IMR-90 (cell line): ENCODE results near the gene PDGFA. TPM values are rescaled to one million over a fixed set of nuclear protein-coding genes. Genes with fewer than 3 reads are reported as not detected.

Source experiments
- ATAC-seq: fragments of 200-7000 bp; cut with Tn5 transposase; 2 replicates; pipeline ENCODE4 v1.9.1; 2020; ENCODE audit warnings: low read depth, mild to moderate bottlenecking, moderate library complexity
- BruUV-seq: library from RNA; stranded (reverse); fragments of 400-500 nt; replicated peaks from 2 replicates; lab custom pipeline; 2021; lab: Mats Ljungman, UMichigan
- CTCF ChIA-PET: fragments of 300-600 bp; formaldehyde crosslinking; extraction: SDS; loops from one replicate; lab custom pipeline; 2021; ENCODE audit warnings: antibody characterized with exemption; lab: Yijun Ruan, JAX
- POLR2A ChIA-PET: fragments of 300-600 bp; sonication (Branson Sonifier 250); formaldehyde crosslinking; loops from one replicate; lab custom pipeline; 2022; ENCODE audit warnings: antibody characterized with exemption; ENCODE audit not compliant: unreplicated experiment; lab: Charles Lee
- DNase-seq: peaks from one replicate; pipeline ENCODE4 v3.0.0; 2013
- H2AFZ ChIP-seq: replicated peaks from 2 replicates; pipeline ENCODE3; 2013; ENCODE audit warnings: low read length, mild to moderate bottlenecking; ENCODE audit not compliant: poor library complexity
- H2AK5ac ChIP-seq: 2 replicates; pipeline ENCODE4 v1.6.1; 2013; ENCODE audit warnings: low read depth, low read length, inconsistent platforms
- H2AK9ac ChIP-seq: replicated peaks from 2 replicates; pipeline ENCODE3; 2013; ENCODE audit warnings: mild to moderate bottlenecking, low read depth, low read length, moderate library complexity; ENCODE audit not compliant: poor library complexity
- H2BK120ac ChIP-seq: 2 replicates; pipeline ENCODE4 v1.6.1; 2013; ENCODE audit warnings: low read depth, low read length, inconsistent platforms
- H2BK15ac ChIP-seq: 3 replicates; pipeline ENCODE4 v1.6.1; 2013; ENCODE audit warnings: low read depth, low read length, inconsistent platforms
- H2BK20ac ChIP-seq: 2 replicates; pipeline ENCODE4 v1.6.1; 2013; ENCODE audit warnings: low read depth, mild to moderate bottlenecking, inconsistent platforms, low read length, moderate library complexity
- H2BK5ac ChIP-seq: 2 replicates; pipeline ENCODE4 v1.6.1; 2013; ENCODE audit warnings: mild to moderate bottlenecking, low read depth, low read length, inconsistent platforms; ENCODE audit not compliant: poor library complexity, severe bottlenecking
- H3K14ac ChIP-seq: replicated peaks from 2 replicates; pipeline ENCODE4 v1.6.1; 2013; ENCODE audit warnings: low read depth, low read length, inconsistent platforms
- H3K18ac ChIP-seq: 2 replicates; pipeline ENCODE4 v1.6.1; 2013; ENCODE audit warnings: low read depth, low read length, control low read depth
- H3K23ac ChIP-seq: 2 replicates; pipeline ENCODE4 v1.6.1; 2013; ENCODE audit warnings: low read depth, low read length, inconsistent platforms
- H3K27ac ChIP-seq: 2 replicates; pipeline ENCODE4 v1.5.1; 2013; ENCODE audit warnings: mild to moderate bottlenecking, control low read depth, low read length; ENCODE audit not compliant: insufficient read depth
- H3K27me3 ChIP-seq: 2 replicates; pipeline ENCODE4 v1.6.1; 2013; ENCODE audit warnings: low read length; ENCODE audit not compliant: control insufficient read depth, insufficient read depth
- H3K36me3 ChIP-seq: 2 replicates; pipeline ENCODE4 v1.6.1; 2013; ENCODE audit warnings: low read length, mixed read lengths; ENCODE audit not compliant: control insufficient read depth, insufficient read depth
- H3K4ac ChIP-seq: 2 replicates; pipeline ENCODE4 v1.6.1; 2013; ENCODE audit warnings: low read depth, low read length, inconsistent platforms
- H3K4me1 ChIP-seq: 2 replicates; pipeline ENCODE4 v1.6.1; 2013; ENCODE audit warnings: low read length, mixed read lengths; ENCODE audit not compliant: control insufficient read depth, insufficient read depth
- H3K4me2 ChIP-seq: 2 replicates; pipeline ENCODE4 v1.6.1; 2013; ENCODE audit warnings: low read depth, mild to moderate bottlenecking, control low read depth, low read length, moderate library complexity
- H3K4me3 ChIP-seq: 2 replicates; pipeline ENCODE4 v1.5.1; 2013; ENCODE audit warnings: low read depth, mild to moderate bottlenecking, control low read depth, low read length, moderate library complexity; ENCODE audit not compliant: insufficient read depth
- H3K56ac ChIP-seq: 2 replicates; pipeline ENCODE4 v1.6.1; 2013; ENCODE audit warnings: low read length, inconsistent platforms; ENCODE audit not compliant: insufficient read depth; ENCODE audit errors: extremely low read depth
- H3K79me1 ChIP-seq, 2 experiments: 2 replicates each; pipeline ENCODE4 v1.6.1; 2013; ENCODE audit warnings: low read length in 2 of 2, inconsistent platforms in 1 of 2, low read depth in 1 of 2
- H3K9ac ChIP-seq: 2 replicates; pipeline ENCODE4 v1.6.1; 2013; ENCODE audit warnings: low read depth, low read length, control low read depth
- H3K9me1 ChIP-seq: 2 replicates; pipeline ENCODE4 v1.6.1; 2013; ENCODE audit warnings: low read length, inconsistent platforms; ENCODE audit not compliant: insufficient read depth
- H3K9me3 ChIP-seq: 2 replicates; pipeline ENCODE4 v1.6.1; 2013; ENCODE audit warnings: low read length; ENCODE audit not compliant: control insufficient read depth, insufficient read depth
- H4K20me1 ChIP-seq: 2 replicates; pipeline ENCODE4 v1.6.1; 2013; ENCODE audit warnings: low read length, inconsistent platforms; ENCODE audit not compliant: insufficient read depth
- H4K5ac ChIP-seq: 2 replicates; pipeline ENCODE4 v1.6.1; 2013; ENCODE audit warnings: mild to moderate bottlenecking, low read depth, low read length, control low read depth
- H4K8ac ChIP-seq, 2 experiments: 2 replicates each; pipeline ENCODE4 v1.6.1; 2013; ENCODE audit warnings: low read depth in 2 of 2, low read length in 2 of 2, control low read depth in 1 of 2, inconsistent platforms in 1 of 2
- H4K91ac ChIP-seq: 2 replicates; pipeline ENCODE4 v1.6.1; 2013; ENCODE audit warnings: low read depth, low read length, inconsistent platforms; ENCODE audit not compliant: insufficient read depth
- BHLHE40 ChIP-seq: fragments of 150-350 bp; IDR thresholded peaks from 2 replicates; pipeline ENCODE4 v1.6.1; 2016; ENCODE audit warnings: mild to moderate bottlenecking, low read depth, low read length
- CEBPB ChIP-seq: IDR thresholded peaks from 2 replicates; pipeline ENCODE4 v1.6.1; 2012; ENCODE audit warnings: low read depth, low read length, improper control_type of control experiment
- FOS ChIP-seq: fragments of 150-350 bp; IDR thresholded peaks from 2 replicates; pipeline ENCODE4 v1.6.1; 2016; ENCODE audit warnings: low read depth, low read length
- MAFK ChIP-seq: IDR thresholded peaks from 2 replicates; pipeline ENCODE4 v1.6.1; 2012; ENCODE audit warnings: low read depth, low read length, improper control_type of control experiment
- MAZ ChIP-seq: IDR thresholded peaks from 2 replicates; pipeline ENCODE4 v1.6.1; 2012; ENCODE audit warnings: low read depth, mild to moderate bottlenecking, low read length, improper control_type of control experiment, moderate library complexity, borderline replicate concordance
- NFE2L2 ChIP-seq: fragments of 150-350 bp; IDR thresholded peaks from 2 replicates; pipeline ENCODE4 v1.6.1; 2016; ENCODE audit warnings: low read depth, mild to moderate bottlenecking, low read length
- POLR2A ChIP-seq: IDR thresholded peaks from 2 replicates; pipeline ENCODE4 v1.6.1; 2012; ENCODE audit warnings: mild to moderate bottlenecking, low read depth, low read length
- RAD21 ChIP-seq: IDR thresholded peaks from 2 replicates; pipeline ENCODE4 v1.6.1; 2012; ENCODE audit warnings: low read length, improper control_type of control experiment
- RCOR1 ChIP-seq: IDR thresholded peaks from 2 replicates; pipeline ENCODE4 v1.6.1; 2012; ENCODE audit warnings: mild to moderate bottlenecking, low read length, improper control_type of control experiment; ENCODE audit not compliant: insufficient replicate concordance
- RFX5 ChIP-seq: IDR thresholded peaks from 2 replicates; pipeline ENCODE4 v1.8.0; 2012; ENCODE audit warnings: low read depth, mild to moderate bottlenecking, low read length, moderate library complexity
- WGBS, 2 experiments: methylation state at CpG; one replicate each; pipeline versions ENCODE4 v1.1.5 to v1.1.7; 2013; ENCODE audit warnings: missing lambda C conversion rate in 2 of 2; ENCODE audit not compliant: insufficient read length in 1 of 2; ENCODE audit errors: extremely low coverage in 2 of 2; 5-methylcytosine and 5-hydroxymethylcytosine counted together
- dilution Hi-C: fragments of 300-500 bp; cut with HindIII; formaldehyde crosslinking; loops from one replicate; pipeline ENCODE4 v1.14.3; 2018; ENCODE audit warnings: low sequenced_read_pairs; ENCODE audit not compliant: unreplicated experiment
- in situ Hi-C: fragments of 300-500 bp; cut with MboI; formaldehyde crosslinking; loops from 3 replicates; pipeline ENCODE4 v1.14.3; 2019; ENCODE audit warnings: low sequenced_read_pairs, inconsistent platforms, mixed read lengths
- intact Hi-C: fragments of 100-400 bp; cut with micrococcal nuclease; formaldehyde crosslinking; loops from 2 replicates; pipeline ENCODE4 v1.10.0; 2022
- polyA plus RNA-seq, 3 experiments: library from polyadenylated mRNA; depleted of rRNA; stranded (reverse); fragments of >200 nt; gene quantifications; 2 replicates each; pipeline ENCODE4 v1.2.3, GENCODE V29; 2012; ENCODE audit warnings: low replicate concordance in 1 of 3
- total RNA-seq: library from RNA; depleted of rRNA; stranded (reverse); fragments of >200 nt; gene quantifications from 2 replicates; pipeline ENCODE4 v1.2.3, GENCODE V29; 2012
- TF ChIP-seq, protein P1 (sequence below): fragments of 150-350 bp; IDR thresholded peaks from 2 replicates; pipeline ENCODE4 v1.6.1; 2016; ENCODE audit warnings: low read depth, mild to moderate bottlenecking, low read length, moderate library complexity, borderline replicate concordance
- TF ChIP-seq, protein P2 (sequence below): conservative IDR thresholded peaks from 2 replicates; pipeline ENCODE4 v1.5.1; 2012; ENCODE audit warnings: mild to moderate bottlenecking, low read depth, low read length, improper control_type of control experiment
- TF ChIP-seq, protein P3 (sequence below): fragments of 150-350 bp; IDR thresholded peaks from 2 replicates; pipeline ENCODE4 v1.6.1; 2017; ENCODE audit warnings: mild to moderate bottlenecking, antibody characterized with exemption, low read length, low read depth

PDGFA gene
- total and polyA plus RNA-seq, 2 of the 4 experiments (the other 2 are of a cell fraction), result 3.3 to 3.8 TPM

DNA sequence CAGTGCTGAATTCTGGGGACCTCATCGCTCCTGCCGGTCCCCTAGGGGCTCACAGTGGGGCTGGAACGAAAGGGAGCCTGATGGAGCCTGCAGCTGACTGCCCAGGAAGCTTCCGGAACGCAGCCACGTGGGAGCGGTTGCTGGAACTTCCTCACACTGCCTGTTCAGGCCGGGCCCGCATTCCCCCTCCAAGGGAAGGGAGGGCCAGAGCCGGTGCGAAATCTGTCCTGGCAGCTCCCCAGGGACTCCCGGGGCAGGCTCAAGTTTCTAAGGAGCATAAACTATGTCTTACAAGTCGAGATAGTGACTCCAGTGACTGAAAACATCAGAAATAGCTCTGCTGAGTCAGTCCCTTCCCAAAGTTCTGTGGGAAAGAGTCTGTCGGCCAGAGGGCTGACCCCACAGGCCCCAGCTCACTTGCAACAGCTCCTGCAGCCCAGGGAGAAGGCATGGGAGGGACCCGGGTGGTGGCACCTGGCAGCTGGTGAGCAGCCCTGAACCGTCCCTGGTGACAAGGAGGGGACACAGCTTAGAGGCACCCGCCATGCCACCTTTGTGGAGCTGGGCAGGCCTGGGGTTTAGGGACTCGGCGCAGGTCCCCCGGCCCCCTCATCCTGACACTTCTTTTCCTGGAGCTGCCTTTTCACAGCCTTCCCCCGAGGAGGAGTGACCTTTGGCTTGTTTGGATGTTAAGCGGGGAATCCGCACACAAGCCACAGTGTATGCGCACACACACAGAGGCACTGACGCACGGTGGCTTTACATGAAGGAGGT lies 47.6 kb downstream of the PDGFA start:
- ATAC-seq (peak; percentile 98), DNase-seq (peak; percentile 98)
- Histone ChIP-seq H2AK5ac (peak overlapping the region; percentile 98), H2BK5ac (peak overlapping the region; percentile 86), H3K9me1 (0 out of 2 replicates have a peak, but pooled peaks cover 5% of the 10 kb centered on the region), H2BK20ac (peak overlapping the region; percentile 55; the same call in 1 of the 2 replicates), H3K36me3 (no peaks in the 10 kb centered on the region), H3K27me3 (no peaks in the 10 kb centered on the region), H4K20me1 (no peaks in the 10 kb centered on the region), H4K8ac (peak overlapping the region; percentile 88 to 89), H3K18ac (peak overlapping the region; percentile 39; the same call in 1 of the 2 replicates), H3K4me1 (peaks cover 18% of the 10 kb centered on the region), H3K9me3 (peaks cover 5% of the 10 kb centered on the region), H3K56ac (peak overlapping the region; percentile 29), H3K27ac (peak overlapping the region; percentile 78), H4K91ac (peak overlapping the region; percentile 88), H2AK9ac (peak overlapping the region; percentile 99), H3K23ac (peak overlapping the region; percentile 40; the same call in 1 of the 2 replicates), H3K4ac (peak overlapping the region; percentile 87), H3K4me3 (no peak overlapping the region), H3K14ac (peak overlapping the region; percentile 93), H4K5ac (peak overlapping the region; percentile 30; the same call in 1 of the 2 replicates), H3K79me1 (no peaks in the 10 kb centered on the region), H3K9ac (no peak overlapping the region), H2BK120ac (peak overlapping the region; percentile 74), H2BK15ac (peak overlapping the region; percentile 89; the same call in 1 of the 3 replicates), H2AFZ (peak overlapping the region; percentile 89), H3K4me2 (no peak overlapping the region; the same call in 1 of the 2 replicates)
- in situ Hi-C loops (no loop called here), intact Hi-C loops (loop anchor here (1.0 kb wide), 1 partner anchor 44 kb away; no protein-coding TSS in a partner anchor), dilution Hi-C loops (no loop called here)
- BruUV-seq, result no TSS peak
- 12% methylated on average over 7 of the region's 26 CpGs; no CpG with 5 or more reads in 1 of the 2 experiments for WGBS, 2 experiments
- CTCF ChIA-PET, result no interaction called here
- POLR2A ChIA-PET, result no interaction called here
- TF ChIP-seq, protein P1, sequence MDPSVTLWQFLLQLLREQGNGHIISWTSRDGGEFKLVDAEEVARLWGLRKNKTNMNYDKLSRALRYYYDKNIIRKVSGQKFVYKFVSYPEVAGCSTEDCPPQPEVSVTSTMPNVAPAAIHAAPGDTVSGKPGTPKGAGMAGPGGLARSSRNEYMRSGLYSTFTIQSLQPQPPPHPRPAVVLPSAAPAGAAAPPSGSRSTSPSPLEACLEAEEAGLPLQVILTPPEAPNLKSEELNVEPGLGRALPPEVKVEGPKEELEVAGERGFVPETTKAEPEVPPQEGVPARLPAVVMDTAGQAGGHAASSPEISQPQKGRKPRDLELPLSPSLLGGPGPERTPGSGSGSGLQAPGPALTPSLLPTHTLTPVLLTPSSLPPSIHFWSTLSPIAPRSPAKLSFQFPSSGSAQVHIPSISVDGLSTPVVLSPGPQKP, result no peak
- TF ChIP-seq, protein P2, sequence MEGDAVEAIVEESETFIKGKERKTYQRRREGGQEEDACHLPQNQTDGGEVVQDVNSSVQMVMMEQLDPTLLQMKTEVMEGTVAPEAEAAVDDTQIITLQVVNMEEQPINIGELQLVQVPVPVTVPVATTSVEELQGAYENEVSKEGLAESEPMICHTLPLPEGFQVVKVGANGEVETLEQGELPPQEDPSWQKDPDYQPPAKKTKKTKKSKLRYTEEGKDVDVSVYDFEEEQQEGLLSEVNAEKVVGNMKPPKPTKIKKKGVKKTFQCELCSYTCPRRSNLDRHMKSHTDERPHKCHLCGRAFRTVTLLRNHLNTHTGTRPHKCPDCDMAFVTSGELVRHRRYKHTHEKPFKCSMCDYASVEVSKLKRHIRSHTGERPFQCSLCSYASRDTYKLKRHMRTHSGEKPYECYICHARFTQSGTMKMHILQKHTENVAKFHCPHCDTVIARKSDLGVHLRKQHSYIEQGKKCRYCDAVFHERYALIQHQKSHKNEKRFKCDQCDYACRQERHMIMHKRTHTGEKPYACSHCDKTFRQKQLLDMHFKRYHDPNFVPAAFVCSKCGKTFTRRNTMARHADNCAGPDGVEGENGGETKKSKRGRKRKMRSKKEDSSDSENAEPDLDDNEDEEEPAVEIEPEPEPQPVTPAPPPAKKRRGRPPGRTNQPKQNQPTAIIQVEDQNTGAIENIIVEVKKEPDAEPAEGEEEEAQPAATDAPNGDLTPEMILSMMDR, result no peak
- TF ChIP-seq MAFK (peak; percentile 72), RCOR1 (peak; percentile 12), CEBPB (0 out of 2 replicates have a peak, but pooled peaks have one; percentile 11), POLR2A (no peak), RAD21 (no peak), RFX5 (no peak), FOS (peak; percentile 49; the same call in 1 of the 2 replicates), BHLHE40 (peak; percentile 42; the same call in 1 of the 2 replicates), NFE2L2 (peak; percentile 69; the same call in 1 of the 2 replicates), MAZ (peak; percentile 85; the same call in 1 of the 2 replicates)
- TF ChIP-seq, protein P3, sequence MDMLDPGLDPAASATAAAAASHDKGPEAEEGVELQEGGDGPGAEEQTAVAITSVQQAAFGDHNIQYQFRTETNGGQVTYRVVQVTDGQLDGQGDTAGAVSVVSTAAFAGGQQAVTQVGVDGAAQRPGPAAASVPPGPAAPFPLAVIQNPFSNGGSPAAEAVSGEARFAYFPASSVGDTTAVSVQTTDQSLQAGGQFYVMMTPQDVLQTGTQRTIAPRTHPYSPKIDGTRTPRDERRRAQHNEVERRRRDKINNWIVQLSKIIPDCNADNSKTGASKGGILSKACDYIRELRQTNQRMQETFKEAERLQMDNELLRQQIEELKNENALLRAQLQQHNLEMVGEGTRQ, result peak; percentile 82
